HT1080 (cell line): ENCODE results near the gene PALM. TPM values are rescaled to one million over a fixed set of nuclear protein-coding genes. Genes with fewer than 3 reads are reported as not detected.

Experiments used
- DNase-seq: peaks from one replicate; pipeline ENCODE4 v3.0.0-alpha.2; 2015; ENCODE audit warnings: low read depth
- total RNA-seq: library from RNA; depleted of rRNA; stranded (reverse); fragments of >200 nt; shearing (Covaris generic); gene quantifications from 2 replicates; pipeline ENCODE4 v1.2.3, GENCODE V29; 2014

Gene PALM
- total RNA-seq, 1 experiment from 2014 or later: not detected

- peak; percentile 75 for DNase-seq
Measured at GRCh38 chr19:778910-779653, 70.3 kb downstream of the PALM start.

- DNase-seq: no peak
Measured at GRCh38 chr19:780935-781334, 72.2 kb downstream of the PALM start.

DNA sequence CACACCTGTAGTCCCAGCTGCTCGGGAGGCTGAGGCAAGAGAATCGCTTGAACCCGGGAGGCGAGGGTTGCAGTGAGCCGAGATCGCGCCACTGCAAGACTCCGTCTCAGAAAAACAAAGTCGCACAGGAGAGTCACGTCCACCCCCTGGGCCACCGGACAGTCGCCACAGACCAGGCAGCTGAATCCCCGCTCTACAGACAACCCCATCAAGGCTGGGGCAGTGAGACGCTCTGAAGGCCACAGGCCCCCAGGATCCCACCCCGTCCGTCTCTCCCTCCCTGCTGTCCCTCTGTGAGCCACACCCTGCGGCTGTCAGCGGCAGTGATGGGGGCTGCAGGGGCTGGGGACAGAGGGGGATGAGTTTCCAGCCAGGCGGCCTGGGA lies 73.1 kb downstream of the PALM start:
- no peak for DNase-seq

DNA sequence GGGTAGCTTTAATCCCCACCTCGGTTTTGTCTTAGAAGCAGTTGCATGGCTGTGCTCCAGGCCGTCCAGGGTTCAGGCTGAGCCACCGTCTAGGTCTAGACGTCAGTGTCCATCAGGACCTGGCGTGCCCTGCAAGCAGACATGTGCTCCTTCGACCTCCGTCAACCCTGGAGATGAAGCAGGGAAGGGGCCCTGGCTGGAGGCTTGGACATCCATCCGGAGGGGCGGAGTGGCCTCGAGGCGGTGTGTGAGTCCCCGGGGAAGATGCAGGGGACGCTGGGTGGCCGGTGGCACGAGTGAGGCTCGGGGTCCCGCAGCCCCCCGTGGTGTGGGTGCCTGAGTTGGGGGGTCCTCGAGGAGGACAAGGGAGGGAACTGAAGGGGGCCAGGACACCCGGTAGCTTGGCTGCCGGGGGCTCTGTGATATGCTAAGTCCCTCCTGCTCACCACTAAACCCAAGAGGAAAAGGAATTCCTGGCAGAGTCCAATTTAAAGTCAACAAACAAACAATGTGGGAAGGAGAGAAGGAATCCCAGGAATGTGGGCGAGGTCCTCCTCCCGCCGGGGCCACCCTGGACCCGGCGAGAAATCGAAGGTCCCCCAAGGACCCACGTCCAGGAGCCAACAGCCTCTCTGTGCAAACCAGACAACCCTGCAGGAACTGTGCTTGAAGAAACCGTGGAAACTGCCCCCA lies 73.6 kb downstream of the PALM start:
- DNase-seq: peak; percentile 52

GRCh38 chr19:782878-783668 lies 74.3 kb downstream of the PALM start:
- no peak for DNase-seq

- DNase-seq: no peak
Measured at GRCh38 chr19:784541-784940, 75.8 kb downstream of the PALM start.

DNA sequence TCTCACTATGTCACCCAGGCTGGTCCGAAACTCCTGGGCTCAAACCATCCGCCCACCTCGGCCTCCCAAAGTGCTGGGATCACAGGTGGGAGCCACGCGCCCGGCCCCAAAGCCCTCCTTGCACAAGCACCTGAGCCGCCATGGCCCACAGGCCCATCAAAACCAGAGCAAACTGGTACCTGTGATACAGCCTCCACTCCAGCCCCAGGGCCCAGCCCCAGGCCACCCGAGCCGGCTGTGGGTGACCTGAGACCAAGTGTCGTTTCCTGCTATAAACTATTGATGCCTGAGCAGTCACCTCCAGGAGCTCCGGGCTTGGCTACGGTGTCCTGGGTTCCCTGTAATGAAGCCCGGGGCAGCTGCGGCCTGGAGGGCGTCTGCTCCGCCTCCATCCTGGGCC lies 78.8 kb downstream of the PALM start:
- no peak for DNase-seq

DNA sequence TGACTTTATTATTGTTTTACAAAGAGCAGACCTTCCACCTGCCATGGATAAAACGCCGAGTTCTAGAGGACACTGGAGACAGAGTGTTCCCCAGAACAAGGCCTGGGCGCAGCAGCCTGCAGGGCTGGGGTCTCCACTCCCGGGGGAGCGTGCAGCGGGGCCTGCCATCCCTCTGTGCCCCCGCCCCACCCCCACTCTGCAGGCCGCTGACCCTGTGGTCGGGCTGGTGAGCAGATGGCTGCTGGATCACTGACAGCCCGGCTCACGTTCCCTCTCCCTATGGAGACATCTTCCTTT lies 79.9 kb downstream of the PALM start:
- no peak for DNase-seq

DNA sequence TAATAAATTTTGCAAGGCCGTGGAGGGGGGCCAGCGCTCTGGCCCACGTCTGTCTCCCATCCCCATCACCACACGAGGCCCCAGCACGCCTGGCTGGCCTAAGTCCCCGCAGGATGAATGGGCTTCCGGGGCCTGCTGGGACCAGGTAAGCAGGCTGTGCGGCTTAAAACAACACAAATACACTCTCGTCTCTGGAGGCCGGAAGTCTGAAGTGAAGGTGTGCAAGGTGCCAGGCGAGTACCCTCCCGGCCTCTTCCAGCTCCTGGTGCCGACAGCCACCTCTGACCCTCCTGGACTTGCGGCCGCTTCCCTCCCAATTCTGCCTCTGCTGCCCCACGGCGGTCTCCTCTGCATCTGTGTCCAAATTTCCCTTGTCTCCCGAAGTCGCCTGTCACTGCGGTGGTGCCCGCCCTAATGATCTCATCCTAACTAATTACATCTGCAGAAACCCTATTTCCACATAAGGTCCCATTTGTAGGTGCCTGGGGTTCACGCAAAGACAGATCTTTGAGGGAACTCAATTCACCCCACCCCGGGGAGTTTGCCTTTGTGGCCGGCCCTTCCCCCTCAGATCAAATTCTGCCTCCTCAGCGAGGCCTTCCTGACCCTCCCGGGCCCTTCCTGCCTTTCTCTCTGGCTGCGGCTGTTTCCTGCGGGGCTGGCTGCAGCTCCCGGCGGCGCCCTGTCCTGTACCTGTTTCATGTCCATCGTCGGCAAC lies 80.4 kb downstream of the PALM start:
- no peak for DNase-seq

DNA sequence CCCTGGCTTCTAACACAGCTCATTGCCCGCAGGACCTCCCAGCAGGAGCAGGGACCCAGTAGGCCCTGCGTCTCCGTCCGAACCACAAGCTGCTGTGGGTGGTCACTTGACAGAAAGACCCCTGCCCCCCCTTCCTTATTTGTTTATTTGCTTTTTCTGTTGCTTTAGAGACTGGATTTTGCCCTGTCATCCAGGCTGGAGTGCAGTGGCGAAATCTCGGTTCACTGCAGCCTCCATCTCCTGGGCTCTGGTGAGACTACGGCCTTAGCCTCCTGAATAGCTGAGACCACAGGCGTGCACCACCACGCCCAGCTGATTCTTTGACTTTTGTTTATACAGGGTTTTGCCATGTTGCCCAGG lies 80.9 kb downstream of the PALM start:
- no peak for DNase-seq

- no peak for DNase-seq
Measured at GRCh38 chr19:791007-791566, 82.4 kb downstream of the PALM start.

- DNase-seq: no peak
Measured at GRCh38 chr19:791567-792305, 83.0 kb downstream of the PALM start.

- no peak for DNase-seq
Measured at GRCh38 chr19:792306-792885, 83.7 kb downstream of the PALM start.

DNA sequence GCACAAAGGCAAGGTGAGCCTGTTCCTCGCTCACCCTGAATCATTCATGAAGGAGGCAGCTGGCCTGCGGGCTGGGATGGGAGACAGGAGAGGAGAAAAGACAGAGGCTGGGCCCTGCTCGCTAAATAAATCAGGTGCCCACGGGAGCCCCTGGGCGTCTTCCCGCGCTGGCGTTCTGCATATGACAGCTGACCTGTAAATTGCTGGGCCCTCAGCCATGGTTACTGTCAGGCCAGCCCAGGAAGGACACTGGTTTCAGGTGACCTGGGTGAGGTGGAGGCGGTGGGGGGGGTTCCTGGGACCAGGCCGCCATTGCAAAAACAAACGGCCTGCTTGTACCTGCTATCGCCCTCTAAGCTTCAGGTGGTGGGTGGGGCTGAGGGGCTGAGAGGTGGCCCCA lies 85.1 kb downstream of the PALM start:
- no peak for DNase-seq

DNA sequence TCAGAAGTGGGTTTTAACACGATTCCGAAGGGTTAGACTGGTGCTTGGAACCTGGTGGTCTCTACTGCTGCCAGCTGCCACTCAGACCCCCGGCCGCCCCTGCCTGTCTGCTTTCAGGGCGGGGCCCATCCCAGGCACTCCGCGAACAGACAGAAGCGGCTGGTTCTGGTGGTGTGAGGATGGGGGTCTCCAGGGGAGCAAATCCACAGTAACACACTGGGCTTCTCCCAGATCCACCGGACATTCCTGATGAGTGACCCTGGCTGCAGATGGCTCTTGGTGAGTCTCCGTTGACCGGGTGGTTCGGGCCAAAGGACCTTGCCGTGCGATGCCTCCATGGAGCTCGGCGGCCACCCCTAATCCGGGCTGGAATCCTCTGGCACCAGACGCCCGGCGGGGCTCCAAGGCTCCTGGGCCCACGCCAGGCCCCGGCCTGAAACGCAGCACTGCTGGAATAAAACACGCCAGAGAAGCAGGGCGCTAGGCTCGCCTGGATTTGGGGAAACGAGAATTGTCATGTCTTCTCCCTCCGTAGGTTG lies 86.4 kb downstream of the PALM start:
- DNase-seq: no peak

DNA sequence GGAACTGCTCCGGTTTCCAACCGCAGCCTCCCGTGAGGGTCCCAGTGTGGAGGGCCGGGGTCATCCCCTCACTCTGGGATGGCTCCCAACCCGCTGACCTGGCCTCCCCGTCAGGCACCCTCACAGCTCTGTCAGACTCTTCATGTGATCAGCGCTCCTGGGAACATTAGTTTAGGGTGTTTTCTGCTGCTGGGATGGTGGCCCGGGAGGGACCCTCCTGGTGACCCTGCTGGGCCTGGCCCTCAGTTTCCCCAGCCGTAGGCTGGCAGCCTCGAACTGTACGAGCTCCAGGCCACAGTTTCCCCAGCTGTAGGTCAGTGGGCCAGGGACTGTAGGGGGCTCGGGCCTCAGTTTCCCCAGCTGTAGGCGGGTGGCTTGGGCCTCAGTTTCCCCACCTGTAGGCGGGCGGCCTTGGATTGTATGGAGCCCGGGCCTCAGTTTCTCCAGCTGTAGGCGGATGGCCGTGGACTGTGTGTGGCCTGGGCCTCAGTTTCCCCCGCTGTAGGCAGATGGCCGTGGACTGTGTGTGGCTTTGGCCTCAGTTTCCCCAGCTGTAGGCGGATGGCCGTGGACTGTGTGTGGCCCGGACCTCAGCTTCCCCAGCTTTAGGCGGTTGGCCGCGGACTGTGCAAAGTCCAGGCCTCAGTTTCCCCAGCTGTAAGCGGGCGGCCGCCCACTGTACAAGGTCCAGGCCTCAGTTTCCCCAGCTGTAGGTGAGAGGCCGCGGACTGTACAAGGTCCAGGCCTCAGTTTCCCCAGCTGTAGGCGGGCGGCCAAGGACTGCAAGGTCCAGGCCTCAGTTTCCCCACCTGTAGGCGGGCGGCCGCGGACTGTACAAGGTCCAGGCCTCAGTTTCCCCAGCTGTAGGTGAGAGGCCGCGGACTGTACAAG lies 87.2 kb downstream of the PALM start:
- DNase-seq: no peak

DNA sequence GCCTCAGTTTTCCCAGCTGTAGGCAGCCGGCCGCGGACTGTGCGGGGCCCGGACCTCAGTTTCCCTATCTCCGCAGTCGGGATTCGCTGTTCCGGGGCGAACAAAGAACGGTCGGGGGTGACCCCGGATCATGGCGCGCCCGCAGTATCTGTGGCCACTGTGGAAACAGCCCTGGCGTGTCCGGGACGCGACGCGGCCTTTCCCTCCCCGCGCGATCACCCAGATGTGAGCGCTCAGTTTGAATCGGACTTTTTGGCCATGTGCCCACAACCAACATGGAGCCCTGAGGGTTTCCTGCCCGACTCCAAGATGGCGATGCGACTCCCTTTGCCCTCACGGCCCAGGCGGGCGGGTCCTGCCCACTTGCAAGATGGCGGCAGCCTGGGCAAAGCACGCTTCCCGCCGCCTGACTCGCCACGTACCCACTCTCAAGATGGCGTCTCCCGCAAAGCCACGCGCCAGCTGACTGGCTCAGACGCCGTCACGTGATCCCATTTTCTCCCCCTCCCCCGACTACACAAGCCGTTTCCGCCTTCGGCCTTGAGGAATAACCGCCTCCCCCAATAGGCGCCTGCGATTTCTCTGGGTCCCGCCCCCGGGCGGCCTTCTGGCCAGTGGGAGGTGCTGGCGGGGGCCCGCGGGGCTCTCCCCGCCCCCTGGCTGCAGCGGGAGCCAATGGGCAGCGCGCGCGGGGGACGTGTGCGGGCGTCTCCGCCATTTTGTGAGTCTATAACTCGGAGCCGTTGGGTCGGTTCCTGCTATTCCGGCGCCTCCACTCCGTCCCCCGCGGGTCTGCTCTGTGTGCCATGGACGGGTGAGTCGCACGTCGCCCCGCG lies 88.2 kb downstream of the PALM start, which contains the start of gene PTBP1:
Gene PTBP1 (plus strand): TSS at position 761 of the 836 bp plus-strand sequence. CDS start 46 bp downstream, at position 807.
- DNase-seq: peak; percentile 100
